ENCODE data around the gene ACYP2.

ACYP2 gene

GRCh38 chr2:54212456-54212855 lies 97.0 kb downstream of the ACYP2 start:
- no peak for DNase-seq (ENCODE audit: low read depth in 2 of 2)

- no peak for DNase-seq (ENCODE audit: low read depth in 2 of 2)
Observed at GRCh38 chr2:54213082-54213481, 97.7 kb downstream of the ACYP2 start.

GRCh38 chr2:54224997-54225396 lies 109.6 kb downstream of the ACYP2 start:
- DNase-seq (ENCODE audit: low read depth in 2 of 2) = no peak

- no peak for DNase-seq (ENCODE audit: low read depth in 2 of 2)
Observed at GRCh38 chr2:54226260-54226659, 110.8 kb downstream of the ACYP2 start.

GRCh38 chr2:54227798-54228197 lies 112.4 kb downstream of the ACYP2 start:
- no peak for DNase-seq (ENCODE audit: low read depth in 2 of 2)

- no peak for DNase-seq (ENCODE audit: low read depth in 2 of 2)
Observed at GRCh38 chr2:54228945-54229344, 113.5 kb downstream of the ACYP2 start.

GRCh38 chr2:54233832-54234649 lies 118.6 kb downstream of the ACYP2 start:
- no peak for DNase-seq (ENCODE audit: low read depth in 2 of 2)

- DNase-seq (ENCODE audit: low read depth in 2 of 2) = no peak
Observed at GRCh38 chr2:54237428-54237827, 122.0 kb downstream of the ACYP2 start.

- no peak for DNase-seq (ENCODE audit: low read depth in 2 of 2)
Observed at GRCh38 chr2:54239427-54239826, 124.0 kb downstream of the ACYP2 start.

- DNase-seq (ENCODE audit: low read depth in 2 of 2) = no peak
Observed at GRCh38 chr2:54240515-54241469, 125.4 kb downstream of the ACYP2 start.

GRCh38 chr2:54247115-54247514 lies 131.7 kb downstream of the ACYP2 start:
- DNase-seq (ENCODE audit: low read depth in 2 of 2) = no peak

- no peak for DNase-seq (ENCODE audit: low read depth in 2 of 2)
Observed at GRCh38 chr2:54249629-54250028, 134.2 kb downstream of the ACYP2 start.

GRCh38 chr2:54254180-54254579 lies 138.8 kb downstream of the ACYP2 start:
- no peak for DNase-seq (ENCODE audit: low read depth in 2 of 2)

- DNase-seq (ENCODE audit: low read depth in 2 of 2) = no peak
Observed at GRCh38 chr2:54255230-54256090, 140.0 kb downstream of the ACYP2 start.

- DNase-seq (ENCODE audit: low read depth in 2 of 2) = no peak
Observed at GRCh38 chr2:54256091-54256694, 140.8 kb downstream of the ACYP2 start, which contains the start of gene TSPYL6. Gene TSPYL6, minus strand, starts transcription at chr2:54256229. Its CDS starts 78 bp downstream, at chr2:54256151.

- DNase-seq (ENCODE audit: low read depth in 2 of 2) = no peak
Observed at GRCh38 chr2:54258166-54258565, 142.8 kb downstream of the ACYP2 start.

- no peak for DNase-seq (ENCODE audit: low read depth in 2 of 2)
Observed at GRCh38 chr2:54259413-54260240, 144.2 kb downstream of the ACYP2 start.

- no peak for DNase-seq (ENCODE audit: low read depth in 2 of 2)
Observed at GRCh38 chr2:54260241-54260595, 144.8 kb downstream of the ACYP2 start.

- DNase-seq (ENCODE audit: low read depth in 2 of 2) = no peak
Observed at GRCh38 chr2:54261537-54261936, 146.1 kb downstream of the ACYP2 start.

- no peak for DNase-seq (ENCODE audit: low read depth in 2 of 2)
Observed at GRCh38 chr2:54262015-54262765, 146.8 kb downstream of the ACYP2 start.

Data from stimulated activated CD4-positive, alpha-beta T cell treated with anti-CD3 and anti-CD28 coated beads, Interleukin-4, amount 100 ng/mL, for 48 hours (primary cell).